IMR-90 (cell line): ENCODE measurements around the gene STXBP6. TPM values are rescaled to one million over a fixed set of nuclear protein-coding genes. Genes with fewer than 3 reads are reported as not detected.

Experiments used
- ATAC-seq: fragments of 200-7000 bp; cut with Tn5 transposase; 2 replicates; pipeline ENCODE4 v1.9.1; 2020; ENCODE audit warnings: low read depth, mild to moderate bottlenecking, moderate library complexity
- BruUV-seq: library from RNA; stranded (reverse); fragments of 400-500 nt; replicated peaks from 2 replicates; lab custom pipeline; 2021; lab: Mats Ljungman, UMichigan
- CTCF ChIA-PET: fragments of 300-600 bp; formaldehyde crosslinking; extraction: SDS; loops from one replicate; lab custom pipeline; 2021; ENCODE audit warnings: antibody characterized with exemption; lab: Yijun Ruan, JAX
- POLR2A ChIA-PET: fragments of 300-600 bp; sonication (Branson Sonifier 250); formaldehyde crosslinking; loops from one replicate; lab custom pipeline; 2022; ENCODE audit warnings: antibody characterized with exemption; ENCODE audit not compliant: unreplicated experiment; lab: Charles Lee
- DNase-seq: peaks from one replicate; pipeline ENCODE4 v3.0.0; 2013
- H2AFZ ChIP-seq: replicated peaks from 2 replicates; pipeline ENCODE3; 2013; ENCODE audit warnings: low read length, mild to moderate bottlenecking; ENCODE audit not compliant: poor library complexity
- H2AK5ac ChIP-seq: 2 replicates; pipeline ENCODE4 v1.6.1; 2013; ENCODE audit warnings: low read depth, low read length, inconsistent platforms
- H2AK9ac ChIP-seq: replicated peaks from 2 replicates; pipeline ENCODE3; 2013; ENCODE audit warnings: mild to moderate bottlenecking, low read depth, low read length, moderate library complexity; ENCODE audit not compliant: poor library complexity
- H2BK120ac ChIP-seq: 2 replicates; pipeline ENCODE4 v1.6.1; 2013; ENCODE audit warnings: low read depth, low read length, inconsistent platforms
- H2BK15ac ChIP-seq: 3 replicates; pipeline ENCODE4 v1.6.1; 2013; ENCODE audit warnings: low read depth, low read length, inconsistent platforms
- H2BK20ac ChIP-seq: 2 replicates; pipeline ENCODE4 v1.6.1; 2013; ENCODE audit warnings: low read depth, mild to moderate bottlenecking, inconsistent platforms, low read length, moderate library complexity
- H2BK5ac ChIP-seq: 2 replicates; pipeline ENCODE4 v1.6.1; 2013; ENCODE audit warnings: mild to moderate bottlenecking, low read depth, low read length, inconsistent platforms; ENCODE audit not compliant: poor library complexity, severe bottlenecking
- H3K14ac ChIP-seq: replicated peaks from 2 replicates; pipeline ENCODE4 v1.6.1; 2013; ENCODE audit warnings: low read depth, low read length, inconsistent platforms
- H3K18ac ChIP-seq: 2 replicates; pipeline ENCODE4 v1.6.1; 2013; ENCODE audit warnings: low read depth, low read length, control low read depth
- H3K23ac ChIP-seq: 2 replicates; pipeline ENCODE4 v1.6.1; 2013; ENCODE audit warnings: low read depth, low read length, inconsistent platforms
- H3K27ac ChIP-seq: 2 replicates; pipeline ENCODE4 v1.5.1; 2013; ENCODE audit warnings: mild to moderate bottlenecking, control low read depth, low read length; ENCODE audit not compliant: insufficient read depth
- H3K27me3 ChIP-seq: 2 replicates; pipeline ENCODE4 v1.6.1; 2013; ENCODE audit warnings: low read length; ENCODE audit not compliant: control insufficient read depth, insufficient read depth
- H3K36me3 ChIP-seq: 2 replicates; pipeline ENCODE4 v1.6.1; 2013; ENCODE audit warnings: low read length, mixed read lengths; ENCODE audit not compliant: control insufficient read depth, insufficient read depth
- H3K4ac ChIP-seq: 2 replicates; pipeline ENCODE4 v1.6.1; 2013; ENCODE audit warnings: low read depth, low read length, inconsistent platforms
- H3K4me1 ChIP-seq: 2 replicates; pipeline ENCODE4 v1.6.1; 2013; ENCODE audit warnings: low read length, mixed read lengths; ENCODE audit not compliant: control insufficient read depth, insufficient read depth
- H3K4me2 ChIP-seq: 2 replicates; pipeline ENCODE4 v1.6.1; 2013; ENCODE audit warnings: low read depth, mild to moderate bottlenecking, control low read depth, low read length, moderate library complexity
- H3K4me3 ChIP-seq: 2 replicates; pipeline ENCODE4 v1.5.1; 2013; ENCODE audit warnings: low read depth, mild to moderate bottlenecking, control low read depth, low read length, moderate library complexity; ENCODE audit not compliant: insufficient read depth
- H3K56ac ChIP-seq: 2 replicates; pipeline ENCODE4 v1.6.1; 2013; ENCODE audit warnings: low read length, inconsistent platforms; ENCODE audit not compliant: insufficient read depth; ENCODE audit errors: extremely low read depth
- H3K79me1 ChIP-seq, 2 experiments: 2 replicates each; pipeline ENCODE4 v1.6.1; 2013; ENCODE audit warnings: low read length in 2 of 2, inconsistent platforms in 1 of 2, low read depth in 1 of 2
- H3K9ac ChIP-seq: 2 replicates; pipeline ENCODE4 v1.6.1; 2013; ENCODE audit warnings: low read depth, low read length, control low read depth
- H3K9me1 ChIP-seq: 2 replicates; pipeline ENCODE4 v1.6.1; 2013; ENCODE audit warnings: low read length, inconsistent platforms; ENCODE audit not compliant: insufficient read depth
- H3K9me3 ChIP-seq: 2 replicates; pipeline ENCODE4 v1.6.1; 2013; ENCODE audit warnings: low read length; ENCODE audit not compliant: control insufficient read depth, insufficient read depth
- H4K20me1 ChIP-seq: 2 replicates; pipeline ENCODE4 v1.6.1; 2013; ENCODE audit warnings: low read length, inconsistent platforms; ENCODE audit not compliant: insufficient read depth
- H4K5ac ChIP-seq: 2 replicates; pipeline ENCODE4 v1.6.1; 2013; ENCODE audit warnings: mild to moderate bottlenecking, low read depth, low read length, control low read depth
- H4K8ac ChIP-seq, 2 experiments: 2 replicates each; pipeline ENCODE4 v1.6.1; 2013; ENCODE audit warnings: low read depth in 2 of 2, low read length in 2 of 2, control low read depth in 1 of 2, inconsistent platforms in 1 of 2
- H4K91ac ChIP-seq: 2 replicates; pipeline ENCODE4 v1.6.1; 2013; ENCODE audit warnings: low read depth, low read length, inconsistent platforms; ENCODE audit not compliant: insufficient read depth
- BHLHE40 ChIP-seq: fragments of 150-350 bp; IDR thresholded peaks from 2 replicates; pipeline ENCODE4 v1.6.1; 2016; ENCODE audit warnings: mild to moderate bottlenecking, low read depth, low read length
- CEBPB ChIP-seq: IDR thresholded peaks from 2 replicates; pipeline ENCODE4 v1.6.1; 2012; ENCODE audit warnings: low read depth, low read length, improper control_type of control experiment
- FOS ChIP-seq: fragments of 150-350 bp; IDR thresholded peaks from 2 replicates; pipeline ENCODE4 v1.6.1; 2016; ENCODE audit warnings: low read depth, low read length
- MAFK ChIP-seq: IDR thresholded peaks from 2 replicates; pipeline ENCODE4 v1.6.1; 2012; ENCODE audit warnings: low read depth, low read length, improper control_type of control experiment
- MAZ ChIP-seq: IDR thresholded peaks from 2 replicates; pipeline ENCODE4 v1.6.1; 2012; ENCODE audit warnings: low read depth, mild to moderate bottlenecking, low read length, improper control_type of control experiment, moderate library complexity, borderline replicate concordance
- POLR2A ChIP-seq: IDR thresholded peaks from 2 replicates; pipeline ENCODE4 v1.6.1; 2012; ENCODE audit warnings: mild to moderate bottlenecking, low read depth, low read length
- RCOR1 ChIP-seq: IDR thresholded peaks from 2 replicates; pipeline ENCODE4 v1.6.1; 2012; ENCODE audit warnings: mild to moderate bottlenecking, low read length, improper control_type of control experiment; ENCODE audit not compliant: insufficient replicate concordance
- WGBS, 2 experiments: methylation state at CpG; one replicate each; pipeline versions ENCODE4 v1.1.5 to v1.1.7; 2013; ENCODE audit warnings: missing lambda C conversion rate in 2 of 2; ENCODE audit not compliant: insufficient read length in 1 of 2; ENCODE audit errors: extremely low coverage in 2 of 2; 5-methylcytosine and 5-hydroxymethylcytosine counted together
- dilution Hi-C: fragments of 300-500 bp; cut with HindIII; formaldehyde crosslinking; loops from one replicate; pipeline ENCODE4 v1.14.3; 2018; ENCODE audit warnings: low sequenced_read_pairs; ENCODE audit not compliant: unreplicated experiment
- in situ Hi-C: fragments of 300-500 bp; cut with MboI; formaldehyde crosslinking; loops from 3 replicates; pipeline ENCODE4 v1.14.3; 2019; ENCODE audit warnings: low sequenced_read_pairs, inconsistent platforms, mixed read lengths
- intact Hi-C: fragments of 100-400 bp; cut with micrococcal nuclease; formaldehyde crosslinking; loops from 2 replicates; pipeline ENCODE4 v1.10.0; 2022
- polyA plus RNA-seq, 3 experiments: library from polyadenylated mRNA; depleted of rRNA; stranded (reverse); fragments of >200 nt; gene quantifications; 2 replicates each; pipeline ENCODE4 v1.2.3, GENCODE V29; 2012; ENCODE audit warnings: low replicate concordance in 1 of 3
- total RNA-seq: library from RNA; depleted of rRNA; stranded (reverse); fragments of >200 nt; gene quantifications from 2 replicates; pipeline ENCODE4 v1.2.3, GENCODE V29; 2012
- TF ChIP-seq, protein P1 (sequence below): fragments of 150-350 bp; IDR thresholded peaks from 2 replicates; pipeline ENCODE4 v1.6.1; 2017; ENCODE audit warnings: mild to moderate bottlenecking, antibody characterized with exemption, low read length, low read depth
- TF ChIP-seq, protein P2 (sequence below): fragments of 150-350 bp; IDR thresholded peaks from 2 replicates; pipeline ENCODE4 v1.6.1; 2016; ENCODE audit warnings: low read depth, mild to moderate bottlenecking, low read length, moderate library complexity, borderline replicate concordance
- TF ChIP-seq, protein P3 (sequence below): conservative IDR thresholded peaks from 2 replicates; pipeline ENCODE4 v1.5.1; 2012; ENCODE audit warnings: mild to moderate bottlenecking, low read depth, low read length, improper control_type of control experiment

STXBP6 gene
- total and polyA plus RNA-seq, 2 of the 4 experiments (the other 2 are of a cell fraction) = 14.2 to 14.3 TPM

GRCh38 chr14:24809135-24809534, 240.8 kb downstream of the STXBP6 start:
- H3K23ac ChIP-seq = no peak overlapping the region
- peaks cover 2% of the 10 kb centered on the region; the same call in 1 of the 2 replicates for H3K4me1 ChIP-seq
- no peak overlapping the region for H2AFZ ChIP-seq
- H2BK120ac ChIP-seq = no peak overlapping the region
- H2BK5ac ChIP-seq = no peak overlapping the region
- TF ChIP-seq, protein P1, sequence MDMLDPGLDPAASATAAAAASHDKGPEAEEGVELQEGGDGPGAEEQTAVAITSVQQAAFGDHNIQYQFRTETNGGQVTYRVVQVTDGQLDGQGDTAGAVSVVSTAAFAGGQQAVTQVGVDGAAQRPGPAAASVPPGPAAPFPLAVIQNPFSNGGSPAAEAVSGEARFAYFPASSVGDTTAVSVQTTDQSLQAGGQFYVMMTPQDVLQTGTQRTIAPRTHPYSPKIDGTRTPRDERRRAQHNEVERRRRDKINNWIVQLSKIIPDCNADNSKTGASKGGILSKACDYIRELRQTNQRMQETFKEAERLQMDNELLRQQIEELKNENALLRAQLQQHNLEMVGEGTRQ = no peak
- no peak for TF ChIP-seq MAFK
- TF ChIP-seq FOS = no peak
- no peak for TF ChIP-seq CEBPB
- TF ChIP-seq, protein P2, sequence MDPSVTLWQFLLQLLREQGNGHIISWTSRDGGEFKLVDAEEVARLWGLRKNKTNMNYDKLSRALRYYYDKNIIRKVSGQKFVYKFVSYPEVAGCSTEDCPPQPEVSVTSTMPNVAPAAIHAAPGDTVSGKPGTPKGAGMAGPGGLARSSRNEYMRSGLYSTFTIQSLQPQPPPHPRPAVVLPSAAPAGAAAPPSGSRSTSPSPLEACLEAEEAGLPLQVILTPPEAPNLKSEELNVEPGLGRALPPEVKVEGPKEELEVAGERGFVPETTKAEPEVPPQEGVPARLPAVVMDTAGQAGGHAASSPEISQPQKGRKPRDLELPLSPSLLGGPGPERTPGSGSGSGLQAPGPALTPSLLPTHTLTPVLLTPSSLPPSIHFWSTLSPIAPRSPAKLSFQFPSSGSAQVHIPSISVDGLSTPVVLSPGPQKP = no peak
- TF ChIP-seq, protein P3, sequence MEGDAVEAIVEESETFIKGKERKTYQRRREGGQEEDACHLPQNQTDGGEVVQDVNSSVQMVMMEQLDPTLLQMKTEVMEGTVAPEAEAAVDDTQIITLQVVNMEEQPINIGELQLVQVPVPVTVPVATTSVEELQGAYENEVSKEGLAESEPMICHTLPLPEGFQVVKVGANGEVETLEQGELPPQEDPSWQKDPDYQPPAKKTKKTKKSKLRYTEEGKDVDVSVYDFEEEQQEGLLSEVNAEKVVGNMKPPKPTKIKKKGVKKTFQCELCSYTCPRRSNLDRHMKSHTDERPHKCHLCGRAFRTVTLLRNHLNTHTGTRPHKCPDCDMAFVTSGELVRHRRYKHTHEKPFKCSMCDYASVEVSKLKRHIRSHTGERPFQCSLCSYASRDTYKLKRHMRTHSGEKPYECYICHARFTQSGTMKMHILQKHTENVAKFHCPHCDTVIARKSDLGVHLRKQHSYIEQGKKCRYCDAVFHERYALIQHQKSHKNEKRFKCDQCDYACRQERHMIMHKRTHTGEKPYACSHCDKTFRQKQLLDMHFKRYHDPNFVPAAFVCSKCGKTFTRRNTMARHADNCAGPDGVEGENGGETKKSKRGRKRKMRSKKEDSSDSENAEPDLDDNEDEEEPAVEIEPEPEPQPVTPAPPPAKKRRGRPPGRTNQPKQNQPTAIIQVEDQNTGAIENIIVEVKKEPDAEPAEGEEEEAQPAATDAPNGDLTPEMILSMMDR = no peak
- no peak for TF ChIP-seq MAZ
- no peak for TF ChIP-seq BHLHE40
- no peak for TF ChIP-seq POLR2A
- TF ChIP-seq RCOR1 = no peak
- H3K4me2 ChIP-seq = no peak overlapping the region
- no peaks in the 10 kb centered on the region for H4K20me1 ChIP-seq
- H3K36me3 ChIP-seq = no peaks in the 10 kb centered on the region
- no peak overlapping the region for H3K27ac ChIP-seq
- no peak overlapping the region for H3K14ac ChIP-seq
- DNase-seq = no peak
- no peak overlapping the region for H2AK5ac ChIP-seq
- H3K9me3 ChIP-seq = no peaks in the 10 kb centered on the region
- H3K18ac ChIP-seq = no peak overlapping the region
- H2BK20ac ChIP-seq = no peak overlapping the region
- no peak overlapping the region for H3K56ac ChIP-seq
- CTCF ChIA-PET = no interaction called here
- POLR2A ChIA-PET = no interaction called here
- BruUV-seq = no TSS peak
- in situ Hi-C loops = no loop called here
- H3K27me3 ChIP-seq = no peaks in the 10 kb centered on the region
- no peak overlapping the region for H4K8ac ChIP-seq
- ATAC-seq = no peak
- dilution Hi-C loops = no loop called here
- no peak overlapping the region for H3K9ac ChIP-seq
- H3K9me1 ChIP-seq = no peaks in the 10 kb centered on the region
- H3K79me1 ChIP-seq = no peaks in the 10 kb centered on the region
- no peak overlapping the region for H4K5ac ChIP-seq
- H2BK15ac ChIP-seq = no peak overlapping the region
- intact Hi-C loops = loop anchor here (5.0 kb wide), 1 partner anchor 593 kb away; no protein-coding TSS in a partner anchor
- H3K4me3 ChIP-seq = no peak overlapping the region
- WGBS, 2 experiments = no CpG with 5 or more reads among the region's 2 CpGs
- no peak overlapping the region for H3K4ac ChIP-seq
- H4K91ac ChIP-seq = no peak overlapping the region
- no peak overlapping the region for H2AK9ac ChIP-seq
